CD14-positive monocyte (primary cell): ENCODE data around the gene EEF1G. TPM values are rescaled to one million over a fixed set of nuclear protein-coding genes. Genes with fewer than 3 reads are reported as not detected.

Experiments used
- DNase-seq, 3 donors: peaks; one replicate each; pipeline ENCODE4 v3.0.0-alpha.2; 2011 to 2022
- H2AFZ ChIP-seq: 2 replicates; pipeline ENCODE4 v1.6.0; 2012; ENCODE audit warnings: mild to moderate bottlenecking, low read depth, low read length, inconsistent platforms; ENCODE audit not compliant: insufficient read depth, poor library complexity, severe bottlenecking
- H3K27ac ChIP-seq, 2 donors: 1 replicate in 1 of 2; 2 replicates in 1 of 2; pipeline ENCODE4 v1.5.1; 2012 to 2013; ENCODE audit warnings: low read length in 2 of 2, control low read depth in 1 of 2, inconsistent platforms in 1 of 2, low read depth in 1 of 2, mild to moderate bottlenecking in 1 of 2
- H3K27me3 ChIP-seq, 2 donors: one replicate each; pipeline versions ENCODE4 v1.6.0 to v1.6.1; 2011 to 2013; ENCODE audit warnings: low read length in 2 of 2; ENCODE audit not compliant: control insufficient read depth in 2 of 2, insufficient read depth in 2 of 2
- H3K36me3 ChIP-seq, 2 donors: replicated peaks in 1 of 2; 1 replicate in 1 of 2; 2 replicates in 1 of 2; pipeline versions ENCODE4 v1.5.1 to v1.6.1; 2012 to 2013; ENCODE audit warnings: low read length in 2 of 2, control low read depth in 1 of 2, inconsistent platforms in 1 of 2, mild to moderate bottlenecking in 1 of 2; ENCODE audit not compliant: insufficient read depth in 2 of 2, control insufficient read depth in 1 of 2
- H3K4me1 ChIP-seq, 2 donors: 1 replicate in 1 of 2; 2 replicates in 1 of 2; pipeline versions ENCODE4 v1.5.1 to v1.6.1; 2012 to 2013; ENCODE audit warnings: low read length in 2 of 2, control low read depth in 1 of 2, inconsistent platforms in 1 of 2, mild to moderate bottlenecking in 1 of 2, moderate library complexity in 1 of 2; ENCODE audit not compliant: insufficient read depth in 2 of 2, control insufficient read depth in 1 of 2
- H3K4me2 ChIP-seq: replicated peaks from 2 replicates; pipeline ENCODE3; 2012; ENCODE audit warnings: low read length, moderate library complexity, mild to moderate bottlenecking; ENCODE audit not compliant: poor library complexity, severe bottlenecking; ENCODE audit errors: extremely low read depth
- H3K4me3 ChIP-seq, 3 experiments: fragments of 200-600 bp in 1 of 3; sonication (generic) in 1 of 3; replicated peaks in 1 of 3; 1 replicate in 2 of 3; 2 replicates in 1 of 3; pipeline ENCODE4 v1.5.1; 2011 to 2013; ENCODE audit warnings: low read length in 3 of 3, mild to moderate bottlenecking in 3 of 3, control low read depth in 2 of 3, low read depth in 2 of 3, inconsistent platforms in 1 of 3, moderate library complexity in 1 of 3
- H3K79me2 ChIP-seq: 2 replicates; pipeline ENCODE4 v1.6.0; 2012; ENCODE audit warnings: mild to moderate bottlenecking, control low read depth, inconsistent platforms, low read length, moderate library complexity; ENCODE audit not compliant: insufficient read depth
- H3K9ac ChIP-seq: 2 replicates; pipeline ENCODE4 v1.6.0; 2017; ENCODE audit warnings: low read length, mild to moderate bottlenecking; ENCODE audit not compliant: insufficient read depth, poor library complexity, severe bottlenecking
- H3K9me3 ChIP-seq, 2 donors: replicated peaks in 1 of 2; 1 replicate in 1 of 2; 2 replicates in 1 of 2; pipeline versions ENCODE4 v1.5.1 to v1.6.1; 2012 to 2013; ENCODE audit warnings: low read length in 2 of 2, control low read depth in 1 of 2; ENCODE audit not compliant: control insufficient read depth in 1 of 2, insufficient read depth in 1 of 2
- H4K20me1 ChIP-seq: 2 replicates; pipeline ENCODE4 v1.6.0; 2012; ENCODE audit warnings: mild to moderate bottlenecking, low read length, control low read depth, moderate library complexity; ENCODE audit not compliant: insufficient read depth
- H3K27ac Mint-ChIP-seq, 7 donors: one replicate each; pipeline ENCODE4 v1.8.0; 2020; ENCODE audit warnings: mild to moderate bottlenecking in 7 of 7, mixed read lengths in 7 of 7, moderate library complexity in 6 of 7, inconsistent platforms in 2 of 7
- H3K27me3 Mint-ChIP-seq, 3 donors: one replicate each; pipeline ENCODE4 v1.8.0; 2021 to 2022; ENCODE audit warnings: low read depth in 3 of 3, mild to moderate bottlenecking in 3 of 3, mixed read lengths in 3 of 3, moderate library complexity in 3 of 3, inconsistent platforms in 1 of 3
- H3K36me3 Mint-ChIP-seq, 2 donors: one replicate each; pipeline ENCODE4 v1.8.0; 2020; ENCODE audit warnings: mixed read lengths in 2 of 2, inconsistent platforms in 1 of 2, mild to moderate bottlenecking in 1 of 2
- H3K4me1 Mint-ChIP-seq: one replicate; pipeline ENCODE4 v1.8.0; 2020; ENCODE audit warnings: mild to moderate bottlenecking, mixed read lengths
- H3K4me3 Mint-ChIP-seq, 2 donors: one replicate each; pipeline ENCODE4 v1.8.0; 2020; ENCODE audit warnings: mild to moderate bottlenecking in 2 of 2, mixed read lengths in 2 of 2, moderate library complexity in 1 of 2
- H3K9me3 Mint-ChIP-seq, 7 donors: one replicate each; pipeline ENCODE4 v1.8.0; 2020 to 2022; ENCODE audit warnings: mixed read lengths in 7 of 7, mild to moderate bottlenecking in 6 of 7, moderate library complexity in 6 of 7, inconsistent platforms in 2 of 7
- WGBS: methylation state at CpG from one replicate; pipeline ENCODE4 v1.1.5; 2013; ENCODE audit warnings: missing lambda C conversion rate; ENCODE audit not compliant: insufficient coverage; 5-methylcytosine and 5-hydroxymethylcytosine counted together
- intact Hi-C, 2 donors: fragments of 100-400 bp; cut with micrococcal nuclease; formaldehyde crosslinking; loops; one replicate each; pipeline versions ENCODE4 v1.15.0 to v1.15.1; 2023
- polyA plus RNA-seq, 3 donors: library from polyadenylated mRNA; depleted of rRNA in 1 of 3; unstranded in 2 of 3; stranded (reverse) in 1 of 3; fragments of 300-500 nt in 2 of 3; fragments of >200 nt in 1 of 3; fragmentation: Illumina TruSeq in 2 of 3; gene quantifications; 1 replicate in 2 of 3; 2 replicates in 1 of 3; pipeline ENCODE4 v1.2.3, GENCODE V29; 2012 to 2021
- small RNA-seq: library from RNA; depleted of rRNA; stranded (forward); fragments of <200 nt; gene quantifications from one replicate; pipeline ENCODE3, GENCODE V24; 2012; ENCODE audit warnings: low read depth; ENCODE audit not compliant: insufficient read length
- TF ChIP-seq, protein P1 (sequence below): fragments of 200-600 bp; IDR thresholded peaks from one replicate; pipeline ENCODE4 v1.8.0; 2022; ENCODE audit warnings: antibody characterized with exemption, mild to moderate bottlenecking

EEF1G gene
- polyA plus RNA-seq, 3 donors, result 490 to 603 (median 491) TPM

DNA sequence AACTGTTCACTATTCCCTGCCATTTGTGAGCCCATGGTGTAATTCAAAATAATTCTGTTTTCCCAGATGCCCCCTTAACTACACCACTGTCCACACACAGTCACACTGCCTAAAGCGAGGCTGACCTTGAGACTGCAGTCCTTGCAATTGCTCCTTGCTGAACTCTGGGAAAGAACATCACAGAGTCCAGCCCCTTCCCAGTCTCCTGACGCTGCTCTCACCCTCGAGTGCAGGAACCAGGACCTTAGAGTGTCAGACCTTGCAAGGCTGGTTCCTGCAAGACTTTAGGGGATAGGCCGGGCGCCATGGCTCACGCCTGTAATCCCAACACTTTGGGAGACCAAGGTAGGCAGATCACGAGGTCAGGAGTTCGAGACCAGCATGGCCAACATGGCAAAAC, 60.7 kb downstream of the EEF1G start:
- peaks cover 14 to 39% of the 10 kb centered on the region in 2 donors for H3K4me1 ChIP-seq
- intact Hi-C loops, result no loop called here
- Mint-ChIP-seq H3K9me3 (peaks cover 0 to 1% (median 0%) of the 10 kb centered on the region in 7 donors), H3K4me1 (peaks cover 48% of the 10 kb centered on the region), H3K4me3 (no peak overlapping the region), H3K27me3 (peaks cover 0 to 7% (median 0%) of the 10 kb centered on the region in 3 donors), H3K36me3 (peaks cover 35 to 44% of the 10 kb centered on the region in 2 donors), H3K27ac (peak overlapping the region in 6 of 7 donors; percentile 6 to 63 (median 42))
- H3K9me3 ChIP-seq, result no peaks in the 10 kb centered on the region
- H3K79me2 ChIP-seq, result peaks cover 14% of the 10 kb centered on the region
- 95% methylated on average over 8 of the region's 8 CpGs for WGBS
- no peak overlapping the region for H3K9ac ChIP-seq
- TF ChIP-seq, protein P1, sequence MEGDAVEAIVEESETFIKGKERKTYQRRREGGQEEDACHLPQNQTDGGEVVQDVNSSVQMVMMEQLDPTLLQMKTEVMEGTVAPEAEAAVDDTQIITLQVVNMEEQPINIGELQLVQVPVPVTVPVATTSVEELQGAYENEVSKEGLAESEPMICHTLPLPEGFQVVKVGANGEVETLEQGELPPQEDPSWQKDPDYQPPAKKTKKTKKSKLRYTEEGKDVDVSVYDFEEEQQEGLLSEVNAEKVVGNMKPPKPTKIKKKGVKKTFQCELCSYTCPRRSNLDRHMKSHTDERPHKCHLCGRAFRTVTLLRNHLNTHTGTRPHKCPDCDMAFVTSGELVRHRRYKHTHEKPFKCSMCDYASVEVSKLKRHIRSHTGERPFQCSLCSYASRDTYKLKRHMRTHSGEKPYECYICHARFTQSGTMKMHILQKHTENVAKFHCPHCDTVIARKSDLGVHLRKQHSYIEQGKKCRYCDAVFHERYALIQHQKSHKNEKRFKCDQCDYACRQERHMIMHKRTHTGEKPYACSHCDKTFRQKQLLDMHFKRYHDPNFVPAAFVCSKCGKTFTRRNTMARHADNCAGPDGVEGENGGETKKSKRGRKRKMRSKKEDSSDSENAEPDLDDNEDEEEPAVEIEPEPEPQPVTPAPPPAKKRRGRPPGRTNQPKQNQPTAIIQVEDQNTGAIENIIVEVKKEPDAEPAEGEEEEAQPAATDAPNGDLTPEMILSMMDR, result no peak
- H3K4me3 ChIP-seq, result no peak overlapping the region
- H3K27me3 ChIP-seq, result no peaks in the 10 kb centered on the region
- peaks cover 61% of the 10 kb centered on the region for H4K20me1 ChIP-seq
- H3K27ac ChIP-seq, result no peak overlapping the region
- H3K4me2 ChIP-seq, result no peak overlapping the region
- H2AFZ ChIP-seq, result no peak overlapping the region
- no peak for DNase-seq
- peaks cover 32 to 39% of the 10 kb centered on the region in 2 donors for H3K36me3 ChIP-seq

Small RNA genes within 50 kb of the gene (small RNA-seq; reads per million reads assigned to genes)
- gene AP001458.1, result not detected
- gene EEF1G, result not detected
- gene MIR6747, result not detected

Other genes with a start within 250 kb of the EEF1G start
- gene ASRGL1, start 236.4 kb downstream of the EEF1G start, polyA plus RNA-seq, result 10 to 100 TPM; 22.3 to 57.8 (median 50.6) TPM
- gene SCGB1A1, start 154.9 kb downstream of the EEF1G start, polyA plus RNA-seq, result not detected
- gene AHNAK, start 27.1 kb downstream of the EEF1G start, polyA plus RNA-seq, result 100 to 1,000 TPM in 2 of 3 donors, 10 to 100 TPM in 1; 80.0 to 201 (median 103) TPM
- gene TUT1, start 17.6 kb upstream of the EEF1G start, polyA plus RNA-seq, result 10 to 100 TPM in 1 of 3 donors, 1 to 10 TPM in 2; 1.8 to 16.3 (median 2.1) TPM
- gene MTA2, start 28.0 kb upstream of the EEF1G start, polyA plus RNA-seq, result 10 to 100 TPM; 14.0 to 38.6 (median 17.6) TPM
- 100 to 1,000 TPM in 1 of 3 donors, 10 to 100 TPM in 1, 1 to 10 TPM in 1; 7.2 to 131 (median 10.6) TPM for gene EML3, start 38.9 kb upstream of the EEF1G start, polyA plus RNA-seq
- 1 to 10 TPM in 1 of 3 donors, under 1 TPM in 2; 0.51 to 1.4 (median 0.75) TPM for gene ROM1, start 39.4 kb upstream of the EEF1G start, polyA plus RNA-seq
- 10 to 100 TPM; 18.5 to 44.9 (median 19.0) TPM for gene B3GAT3, start 48.1 kb upstream of the EEF1G start, polyA plus RNA-seq
- gene GANAB, start 72.7 kb upstream of the EEF1G start, polyA plus RNA-seq, result 100 to 1,000 TPM in 2 of 3 donors, 10 to 100 TPM in 1; 99.7 to 116 (median 109) TPM
- 10 to 100 TPM in 1 of 3 donors, 1 to 10 TPM in 2; 4.2 to 16.0 (median 9.9) TPM for gene INTS5, start 79.4 kb upstream of the EEF1G start, polyA plus RNA-seq
- 10 to 100 TPM; 25.9 to 78.2 (median 74.6) TPM for gene C11orf98, start 91.3 kb upstream of the EEF1G start, polyA plus RNA-seq
- gene CSKMT, start 91.4 kb upstream of the EEF1G start, polyA plus RNA-seq, result 1 to 10 TPM in 2 of 3 donors, under 1 TPM in 1; 0.73 to 4.9 (median 1.4) TPM
- gene UQCC3, start 97.8 kb upstream of the EEF1G start, polyA plus RNA-seq, result 1 to 10 TPM; 3.3 to 7.9 (median 7.2) TPM
- 1 to 10 TPM; 1.9 to 9.1 (median 2.9) TPM for gene LBHD1, start 98.4 kb upstream of the EEF1G start, polyA plus RNA-seq
- 100 to 1,000 TPM in 2 of 3 donors, 10 to 100 TPM in 1; 93.9 to 147 (median 106) TPM for gene UBXN1, start 105.2 kb upstream of the EEF1G start, polyA plus RNA-seq
- gene LRRN4CL, start 115.6 kb upstream of the EEF1G start, polyA plus RNA-seq, result not detected
- gene BSCL2, start 133.5 kb upstream of the EEF1G start, polyA plus RNA-seq, result 10 to 100 TPM; 43.5 to 65.7 (median 63.3) TPM
- under 1 TPM in 1 of 3 donors, not detected in 2; 0.23 TPM for gene GNG3, start 133.8 kb upstream of the EEF1G start, polyA plus RNA-seq
- 10 to 100 TPM in 1 of 3 donors, under 1 TPM in 2; 0.33 to 13.8 (median 0.88) TPM for gene HNRNPUL2, start 153.6 kb upstream of the EEF1G start, polyA plus RNA-seq
- gene TTC9C, start 154.6 kb upstream of the EEF1G start, polyA plus RNA-seq, result 10 to 100 TPM; 17.9 to 21.6 (median 20.4) TPM
- 1 to 10 TPM; 1.7 to 4.5 (median 2.0) TPM for gene ZBTB3, start 180.3 kb upstream of the EEF1G start, polyA plus RNA-seq
- 100 to 1,000 TPM; 162 to 243 (median 231) TPM for gene POLR2G, start 187.7 kb upstream of the EEF1G start, polyA plus RNA-seq
- gene TAF6L, start 197.5 kb upstream of the EEF1G start, polyA plus RNA-seq, result 10 to 100 TPM in 1 of 3 donors, 1 to 10 TPM in 2; 5.1 to 35.5 (median 5.3) TPM
- 100 to 1,000 TPM in 2 of 3 donors, 10 to 100 TPM in 1; 95.8 to 236 (median 220) TPM for gene TMEM179B, start 213.5 kb upstream of the EEF1G start, polyA plus RNA-seq
- gene TMEM223, start 218.1 kb upstream of the EEF1G start, polyA plus RNA-seq, result 10 to 100 TPM in 2 of 3 donors, 1 to 10 TPM in 1; 5.7 to 20.4 (median 19.6) TPM
- gene NXF1, start 231.5 kb upstream of the EEF1G start, polyA plus RNA-seq, result 100 to 1,000 TPM in 1 of 3 donors, 10 to 100 TPM in 2; 50.1 to 748 (median 70.6) TPM